Measurements from ENCODE around the gene MLX.

- TF ChIP-seq CTCF (IDR thresholded peaks at IDR 0.05; ENCODE audit: insufficient read depth, low read length) (no peak), POLR2AphosphoS5 (IDR thresholded peaks at IDR 0.05; ENCODE audit: low read depth) (no peak), GABPA (IDR thresholded peaks at IDR 0.05; ENCODE audit: low read depth) (no peak), SPI1 (IDR thresholded peaks at IDR 0.05; ENCODE audit: borderline replicate concordance, low read depth) (no peak)
- TF ChIP-seq, protein P1, sequence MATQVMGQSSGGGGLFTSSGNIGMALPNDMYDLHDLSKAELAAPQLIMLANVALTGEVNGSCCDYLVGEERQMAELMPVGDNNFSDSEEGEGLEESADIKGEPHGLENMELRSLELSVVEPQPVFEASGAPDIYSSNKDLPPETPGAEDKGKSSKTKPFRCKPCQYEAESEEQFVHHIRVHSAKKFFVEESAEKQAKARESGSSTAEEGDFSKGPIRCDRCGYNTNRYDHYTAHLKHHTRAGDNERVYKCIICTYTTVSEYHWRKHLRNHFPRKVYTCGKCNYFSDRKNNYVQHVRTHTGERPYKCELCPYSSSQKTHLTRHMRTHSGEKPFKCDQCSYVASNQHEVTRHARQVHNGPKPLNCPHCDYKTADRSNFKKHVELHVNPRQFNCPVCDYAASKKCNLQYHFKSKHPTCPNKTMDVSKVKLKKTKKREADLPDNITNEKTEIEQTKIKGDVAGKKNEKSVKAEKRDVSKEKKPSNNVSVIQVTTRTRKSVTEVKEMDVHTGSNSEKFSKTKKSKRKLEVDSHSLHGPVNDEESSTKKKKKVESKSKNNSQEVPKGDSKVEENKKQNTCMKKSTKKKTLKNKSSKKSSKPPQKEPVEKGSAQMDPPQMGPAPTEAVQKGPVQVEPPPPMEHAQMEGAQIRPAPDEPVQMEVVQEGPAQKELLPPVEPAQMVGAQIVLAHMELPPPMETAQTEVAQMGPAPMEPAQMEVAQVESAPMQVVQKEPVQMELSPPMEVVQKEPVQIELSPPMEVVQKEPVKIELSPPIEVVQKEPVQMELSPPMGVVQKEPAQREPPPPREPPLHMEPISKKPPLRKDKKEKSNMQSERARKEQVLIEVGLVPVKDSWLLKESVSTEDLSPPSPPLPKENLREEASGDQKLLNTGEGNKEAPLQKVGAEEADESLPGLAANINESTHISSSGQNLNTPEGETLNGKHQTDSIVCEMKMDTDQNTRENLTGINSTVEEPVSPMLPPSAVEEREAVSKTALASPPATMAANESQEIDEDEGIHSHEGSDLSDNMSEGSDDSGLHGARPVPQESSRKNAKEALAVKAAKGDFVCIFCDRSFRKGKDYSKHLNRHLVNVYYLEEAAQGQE (IDR thresholded peaks at IDR 0.05; ENCODE audit: insufficient replicate concordance, low read depth), result no peak
Observed at GRCh38 chr17:42586514-42587230, 19.8 kb downstream of the MLX start.
